GM23338 (cell line): ENCODE results near the gene MED27. TPM values are rescaled to one million over a fixed set of nuclear protein-coding genes. Genes with fewer than 3 reads are reported as not detected.
"Not testable (repeated sequence)": the region's sequence is repeated elsewhere in the genome, so short reads cannot be mapped to it uniquely, and the experiment has no call there.

ENCODE experiments used
- ATAC-seq: fragments of 200-7000 bp; cut with Tn5 transposase; 3 replicates; pipeline ENCODE4 v1.9.1; 2020
- DNase-seq: peaks from one replicate; pipeline ENCODE4 v3.0.0-alpha.2; 2015; ENCODE audit warnings: low spot score
- H2AFZ ChIP-seq: fragments of 200-600 bp; sonication (generic); 2 replicates; pipeline ENCODE4 v1.8.0; 2016; ENCODE audit warnings: antibody characterized with exemption, mild to moderate bottlenecking, moderate library complexity
- H3F3A ChIP-seq: fragments of 200-600 bp; sonication (generic); replicated peaks from 2 replicates; pipeline ENCODE4 v1.8.0; 2017; ENCODE audit warnings: antibody characterized with exemption, mixed run types, low read depth
- H3K27ac ChIP-seq: fragments of 200-600 bp; sonication (generic); 2 replicates; pipeline ENCODE4 v1.6.1; 2016; ENCODE audit warnings: low read depth
- H3K27me3 ChIP-seq: fragments of 200-600 bp; sonication (generic); 2 replicates; pipeline ENCODE4 v1.8.0; 2016; ENCODE audit warnings: mild to moderate bottlenecking, mixed run types, moderate library complexity; ENCODE audit not compliant: insufficient read depth
- H3K36me3 ChIP-seq: fragments of 200-600 bp; sonication (generic); 2 replicates; pipeline ENCODE4 v1.8.0; 2016; ENCODE audit warnings: mild to moderate bottlenecking; ENCODE audit not compliant: insufficient read depth
- H3K4me1 ChIP-seq: fragments of 200-600 bp; sonication (generic); 2 replicates; pipeline ENCODE4 v1.8.0; 2016; ENCODE audit warnings: mild to moderate bottlenecking, moderate library complexity; ENCODE audit not compliant: insufficient read depth
- H3K4me2 ChIP-seq: fragments of 200-600 bp; sonication (generic); 2 replicates; pipeline ENCODE4 v1.7.1; 2017; ENCODE audit warnings: mixed run types
- H3K4me3 ChIP-seq: fragments of 200-600 bp; sonication (generic); 2 replicates; pipeline ENCODE4 v1.6.1; 2016; ENCODE audit warnings: mixed run types
- H3K79me2 ChIP-seq: fragments of 200-600 bp; sonication (generic); replicated peaks from 2 replicates; pipeline ENCODE4 v1.8.0; 2017; ENCODE audit warnings: mild to moderate bottlenecking; ENCODE audit not compliant: insufficient read depth
- H3K9me2 ChIP-seq: fragments of 200-600 bp; sonication (generic); 2 replicates; pipeline ENCODE4 v1.8.0; 2017; ENCODE audit not compliant: insufficient read depth
- H4K20me1 ChIP-seq: fragments of 200-600 bp; sonication (generic); replicated peaks from 2 replicates; pipeline ENCODE4 v1.8.0; 2017; ENCODE audit warnings: mild to moderate bottlenecking; ENCODE audit not compliant: insufficient read depth
- H3K27ac Mint-ChIP-seq: 2 replicates; pipeline ENCODE4 v1.8.0; 2020; ENCODE audit warnings: inconsistent platforms, mild to moderate bottlenecking, moderate library complexity, mixed read lengths
- H3K27me3 Mint-ChIP-seq: 3 replicates; pipeline ENCODE4 v1.8.0; 2022; ENCODE audit warnings: low read depth, mild to moderate bottlenecking, moderate library complexity, mixed read lengths, inconsistent platforms; ENCODE audit not compliant: insufficient read depth, poor library complexity
- H3K36me3 Mint-ChIP-seq: 3 replicates; pipeline ENCODE4 v1.8.0; 2021; ENCODE audit warnings: low read depth, mild to moderate bottlenecking, inconsistent platforms, moderate library complexity, mixed read lengths
- H3K4me1 Mint-ChIP-seq: 3 replicates; pipeline ENCODE4 v1.8.0; 2020; ENCODE audit warnings: mild to moderate bottlenecking, inconsistent platforms, mixed read lengths
- H3K4me3 Mint-ChIP-seq: 3 replicates; pipeline ENCODE4 v1.8.0; 2021; ENCODE audit warnings: moderate library complexity, mild to moderate bottlenecking, inconsistent platforms, mixed read lengths
- H3K9me3 Mint-ChIP-seq: 3 replicates; pipeline ENCODE4 v1.8.0; 2020; ENCODE audit warnings: moderate library complexity, mild to moderate bottlenecking, inconsistent platforms, mixed read lengths
- CREB1 ChIP-seq: fragments of 250-450 bp; sonication (Bioruptor Pico); IDR thresholded peaks from 2 replicates; pipeline ENCODE4 v1.5.0; 2020; ENCODE audit warnings: low read depth, mild to moderate bottlenecking, moderate library complexity
- CTCF ChIP-seq, 2 experiments: fragments of 200-600 bp in 1 of 2; sonication (generic) in 1 of 2; conservative IDR thresholded peaks; 2 replicates each; pipeline versions ENCODE4 v1.5.1 to v1.6.1; 2016 to 2017; ENCODE audit warnings: antibody characterized with exemption in 2 of 2, low read depth in 2 of 2, mild to moderate bottlenecking in 2 of 2, moderate library complexity in 1 of 2
- EZH2 ChIP-seq: fragments of 200-600 bp; sonication (generic); IDR thresholded peaks from one replicate; pipeline ENCODE4 v1.8.0; 2017; ENCODE audit warnings: antibody characterized with exemption, mild to moderate bottlenecking, low read depth; ENCODE audit not compliant: unreplicated experiment
- EZH2phosphoT487 ChIP-seq: fragments of 200-600 bp; sonication (generic); IDR thresholded peaks from one replicate; pipeline ENCODE4 v1.8.1; 2018; ENCODE audit warnings: antibody characterized with exemption; ENCODE audit not compliant: unreplicated experiment
- JUNB ChIP-seq: IDR thresholded peaks from one replicate; pipeline ENCODE4 v1.6.1; 2016; ENCODE audit warnings: antibody characterized with exemption; ENCODE audit not compliant: unreplicated experiment
- NANOG ChIP-seq: IDR thresholded peaks from 2 replicates; pipeline ENCODE4 v1.6.1; 2016; ENCODE audit warnings: antibody characterized with exemption, borderline replicate concordance
- POLR2AphosphoS5 ChIP-seq: IDR thresholded peaks from 2 replicates; pipeline ENCODE4 v1.6.1; 2016; ENCODE audit warnings: antibody characterized with exemption, low read depth
- ZNF114 ChIP-seq: fragments of 250-450 bp; sonication (Bioruptor Pico); IDR thresholded peaks from 2 replicates; pipeline ENCODE4 v1.5.0; 2020; ENCODE audit warnings: mild to moderate bottlenecking, moderate library complexity
- polyA plus RNA-seq: library from polyadenylated mRNA; unstranded; fragments of >200 nt; fragmentation: Nextera tagmentation; extraction: Ambion mirVana; gene quantifications from 2 replicates; pipeline ENCODE4 v1.2.1, GENCODE V29; 2016
- total RNA-seq: library from RNA; depleted of rRNA; stranded (reverse); fragments of >200 nt; shearing (Covaris generic); gene quantifications from 2 replicates; pipeline ENCODE4 v1.2.3, GENCODE V29; 2014
- TF ChIP-seq, protein P1 (sequence below): fragments of 250-450 bp; sonication (Bioruptor Pico); IDR thresholded peaks from 2 replicates; pipeline ENCODE4 v1.5.0; 2020; ENCODE audit warnings: mild to moderate bottlenecking, moderate library complexity
- TF ChIP-seq, protein P2 (sequence below): IDR thresholded peaks from 2 replicates; pipeline ENCODE4 v1.6.1; 2016; ENCODE audit warnings: antibody characterized with exemption

MED27 gene
- total and polyA plus RNA-seq, 2 experiments from 2014 or later, result 30.6 to 35.0 TPM

- peaks cover 20% of the 10 kb centered on the region; the same call in 1 of the 2 replicates for H4K20me1 ChIP-seq
These were observed 21.4 kb downstream of the MED27 start for GRCh38 chr9:132058226-132058625.

DNA sequence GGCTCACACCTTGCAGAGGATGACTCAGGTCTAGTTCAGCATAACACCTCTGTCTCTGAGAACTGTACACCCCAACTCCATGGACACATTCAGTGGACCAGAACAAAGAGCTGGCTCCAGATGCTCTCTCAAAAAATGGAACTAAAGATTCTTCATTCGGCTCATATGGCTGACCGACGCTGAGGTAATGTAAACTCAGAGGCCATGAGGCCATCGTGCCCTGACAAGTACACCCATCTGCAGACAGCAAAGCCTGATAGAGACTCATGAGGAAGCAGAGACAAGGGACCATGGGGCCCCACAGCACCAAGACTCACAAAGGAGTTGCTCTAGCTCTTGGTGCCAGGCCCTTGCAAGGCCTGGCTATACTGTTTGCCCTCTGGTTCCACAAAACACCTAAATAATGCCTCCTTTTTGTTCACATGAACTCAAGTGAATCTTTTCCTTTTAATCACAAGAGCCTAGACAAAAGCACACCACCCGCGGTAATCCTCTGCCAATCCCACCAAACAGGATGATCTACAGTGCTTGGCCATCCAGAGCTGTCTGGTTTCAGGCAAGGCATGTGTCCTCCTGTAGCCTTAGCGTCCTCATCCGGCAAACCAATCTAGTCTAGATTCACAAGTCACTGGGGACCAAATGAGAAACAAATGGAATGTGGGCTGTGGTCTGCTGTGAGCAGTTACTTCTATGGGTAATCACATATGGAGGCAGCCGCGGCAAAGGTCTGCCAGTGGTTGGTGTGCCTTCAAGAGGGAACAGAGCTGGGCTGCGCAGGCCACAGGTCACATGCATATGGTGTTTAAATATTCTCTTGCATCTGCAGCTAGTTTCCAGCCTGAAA is 22.7 kb downstream of the MED27 start:
- H3K27ac ChIP-seq, result no peak overlapping the region
- H3K79me2 ChIP-seq, result peaks cover 78% of the 10 kb centered on the region
- peaks cover 23% of the 10 kb centered on the region; the same call in 1 of the 2 replicates for H4K20me1 ChIP-seq
- no peak for DNase-seq
- peaks cover 17% of the 10 kb centered on the region for H3K4me1 ChIP-seq
- no peak overlapping the region for H3K27ac Mint-ChIP-seq
- no peak overlapping the region for H3K4me2 ChIP-seq
- H3K4me3 ChIP-seq, result no peak overlapping the region
- ATAC-seq, result no peak
- H2AFZ ChIP-seq, result no peak overlapping the region
- peaks cover 3% of the 10 kb centered on the region; the same call in 1 of the 3 replicates for H3K9me3 Mint-ChIP-seq
- H3K36me3 Mint-ChIP-seq, result peaks cover 12% of the 10 kb centered on the region
- H3K27me3 Mint-ChIP-seq, result peaks cover 8% of the 10 kb centered on the region
- H3K4me1 Mint-ChIP-seq, result peaks cover 27% of the 10 kb centered on the region
- H3F3A ChIP-seq, result no peaks in the 10 kb centered on the region
- no peaks in the 10 kb centered on the region; the same call in 1 of the 2 replicates for H3K36me3 ChIP-seq
- H3K4me3 Mint-ChIP-seq, result no peak overlapping the region
- no peaks in the 10 kb centered on the region for H3K27me3 ChIP-seq
- no peaks in the 10 kb centered on the region for H3K9me2 ChIP-seq
- TF ChIP-seq ZNF114 (CRISPR knock-in tag) (no peak), CTCF (conservative IDR thresholded peaks at IDR 0.05; ENCODE audit: low read depth in 2 of 2) (no peak), EZH2phosphoT487 (no peak), POLR2AphosphoS5 (no peak), JUNB (no peak), NANOG (no peak), EZH2 (no peak), CREB1 (CRISPR knock-in tag) (no peak)
- TF ChIP-seq, protein P1, sequence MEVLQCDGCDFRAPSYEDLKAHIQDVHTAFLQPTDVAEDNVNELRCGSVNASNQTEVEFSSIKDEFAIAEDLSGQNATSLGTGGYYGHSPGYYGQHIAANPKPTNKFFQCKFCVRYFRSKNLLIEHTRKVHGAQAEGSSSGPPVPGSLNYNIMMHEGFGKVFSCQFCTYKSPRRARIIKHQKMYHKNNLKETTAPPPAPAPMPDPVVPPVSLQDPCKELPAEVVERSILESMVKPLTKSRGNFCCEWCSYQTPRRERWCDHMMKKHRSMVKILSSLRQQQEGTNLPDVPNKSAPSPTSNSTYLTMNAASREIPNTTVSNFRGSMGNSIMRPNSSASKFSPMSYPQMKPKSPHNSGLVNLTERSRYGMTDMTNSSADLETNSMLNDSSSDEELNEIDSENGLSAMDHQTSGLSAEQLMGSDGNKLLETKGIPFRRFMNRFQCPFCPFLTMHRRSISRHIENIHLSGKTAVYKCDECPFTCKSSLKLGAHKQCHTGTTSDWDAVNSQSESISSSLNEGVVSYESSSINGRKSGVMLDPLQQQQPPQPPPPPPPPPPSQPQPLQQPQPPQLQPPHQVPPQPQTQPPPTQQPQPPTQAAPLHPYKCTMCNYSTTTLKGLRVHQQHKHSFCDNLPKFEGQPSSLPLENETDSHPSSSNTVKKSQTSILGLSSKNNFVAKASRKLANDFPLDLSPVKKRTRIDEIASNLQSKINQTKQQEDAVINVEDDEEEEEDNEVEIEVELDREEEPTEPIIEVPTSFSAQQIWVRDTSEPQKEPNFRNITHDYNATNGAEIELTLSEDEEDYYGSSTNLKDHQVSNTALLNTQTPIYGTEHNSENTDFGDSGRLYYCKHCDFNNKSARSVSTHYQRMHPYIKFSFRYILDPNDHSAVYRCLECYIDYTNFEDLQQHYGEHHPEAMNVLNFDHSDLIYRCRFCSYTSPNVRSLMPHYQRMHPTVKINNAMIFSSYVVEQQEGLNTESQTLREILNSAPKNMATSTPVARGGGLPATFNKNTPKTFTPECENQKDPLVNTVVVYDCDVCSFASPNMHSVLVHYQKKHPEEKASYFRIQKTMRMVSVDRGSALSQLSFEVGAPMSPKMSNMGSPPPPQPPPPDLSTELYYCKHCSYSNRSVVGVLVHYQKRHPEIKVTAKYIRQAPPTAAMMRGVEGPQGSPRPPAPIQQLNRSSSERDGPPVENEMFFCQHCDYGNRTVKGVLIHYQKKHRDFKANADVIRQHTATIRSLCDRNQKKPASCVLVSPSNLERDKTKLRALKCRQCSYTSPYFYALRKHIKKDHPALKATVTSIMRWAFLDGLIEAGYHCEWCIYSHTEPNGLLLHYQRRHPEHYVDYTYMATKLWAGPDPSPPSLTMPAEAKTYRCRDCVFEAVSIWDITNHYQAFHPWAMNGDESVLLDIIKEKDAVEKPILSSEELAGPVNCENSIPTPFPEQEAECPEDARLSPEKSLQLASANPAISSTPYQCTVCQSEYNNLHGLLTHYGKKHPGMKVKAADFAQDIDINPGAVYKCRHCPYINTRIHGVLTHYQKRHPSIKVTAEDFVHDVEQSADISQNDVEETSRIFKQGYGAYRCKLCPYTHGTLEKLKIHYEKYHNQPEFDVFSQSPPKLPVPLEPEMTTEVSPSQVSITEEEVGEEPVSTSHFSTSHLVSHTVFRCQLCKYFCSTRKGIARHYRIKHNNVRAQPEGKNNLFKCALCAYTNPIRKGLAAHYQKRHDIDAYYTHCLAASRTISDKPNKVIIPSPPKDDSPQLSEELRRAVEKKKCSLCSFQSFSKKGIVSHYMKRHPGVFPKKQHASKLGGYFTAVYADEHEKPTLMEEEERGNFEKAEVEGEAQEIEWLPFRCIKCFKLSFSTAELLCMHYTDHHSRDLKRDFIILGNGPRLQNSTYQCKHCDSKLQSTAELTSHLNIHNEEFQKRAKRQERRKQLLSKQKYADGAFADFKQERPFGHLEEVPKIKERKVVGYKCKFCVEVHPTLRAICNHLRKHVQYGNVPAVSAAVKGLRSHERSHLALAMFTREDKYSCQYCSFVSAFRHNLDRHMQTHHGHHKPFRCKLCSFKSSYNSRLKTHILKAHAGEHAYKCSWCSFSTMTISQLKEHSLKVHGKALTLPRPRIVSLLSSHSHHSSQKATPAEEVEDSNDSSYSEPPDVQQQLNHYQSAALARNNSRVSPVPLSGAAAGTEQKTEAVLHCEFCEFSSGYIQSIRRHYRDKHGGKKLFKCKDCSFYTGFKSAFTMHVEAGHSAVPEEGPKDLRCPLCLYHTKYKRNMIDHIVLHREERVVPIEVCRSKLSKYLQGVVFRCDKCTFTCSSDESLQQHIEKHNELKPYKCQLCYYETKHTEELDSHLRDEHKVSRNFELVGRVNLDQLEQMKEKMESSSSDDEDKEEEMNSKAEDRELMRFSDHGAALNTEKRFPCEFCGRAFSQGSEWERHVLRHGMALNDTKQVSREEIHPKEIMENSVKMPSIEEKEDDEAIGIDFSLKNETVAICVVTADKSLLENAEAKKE (CRISPR knock-in tag), result no peak
- TF ChIP-seq, protein P2, sequence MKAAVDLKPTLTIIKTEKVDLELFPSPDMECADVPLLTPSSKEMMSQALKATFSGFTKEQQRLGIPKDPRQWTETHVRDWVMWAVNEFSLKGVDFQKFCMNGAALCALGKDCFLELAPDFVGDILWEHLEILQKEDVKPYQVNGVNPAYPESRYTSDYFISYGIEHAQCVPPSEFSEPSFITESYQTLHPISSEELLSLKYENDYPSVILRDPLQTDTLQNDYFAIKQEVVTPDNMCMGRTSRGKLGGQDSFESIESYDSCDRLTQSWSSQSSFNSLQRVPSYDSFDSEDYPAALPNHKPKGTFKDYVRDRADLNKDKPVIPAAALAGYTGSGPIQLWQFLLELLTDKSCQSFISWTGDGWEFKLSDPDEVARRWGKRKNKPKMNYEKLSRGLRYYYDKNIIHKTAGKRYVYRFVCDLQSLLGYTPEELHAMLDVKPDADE, result no peak

More at GRCh38 chr9:132058226-132058625, 21.4 kb downstream of the MED27 start:
- H3K36me3 ChIP-seq, H3K27me3 ChIP-seq, ATAC-seq, H3K4me2 ChIP-seq, H3F3A ChIP-seq, H3K27ac ChIP-seq, H3K9me2 ChIP-seq, DNase-seq, H2AFZ ChIP-seq, H3K4me3 ChIP-seq, H3K27ac Mint-ChIP-seq, H3K9me3 Mint-ChIP-seq, H3K27me3 Mint-ChIP-seq, H3K4me3 Mint-ChIP-seq: not testable (repeated sequence)
- Histone ChIP-seq H3K4me1 (peaks cover 17% of the 10 kb centered on the region), H3K79me2 (peaks cover 80% of the 10 kb centered on the region)
- H3K4me1 Mint-ChIP-seq, result peaks cover 30% of the 10 kb centered on the region
- peaks cover 12% of the 10 kb centered on the region for H3K36me3 Mint-ChIP-seq
